Measurements from ENCODE around the gene RPL35. TPM values are rescaled to one million over a fixed set of nuclear protein-coding genes. Genes with fewer than 3 reads are reported as not detected.

Gene RPL35
- total RNA-seq, 4 donors from 2014 or later, result 913 to 5,275 (median 2,170) TPM

GRCh38 chr9:124860582-124861341 lies 995 bp downstream of the RPL35 start:
- TF ChIP-seq, protein P1, sequence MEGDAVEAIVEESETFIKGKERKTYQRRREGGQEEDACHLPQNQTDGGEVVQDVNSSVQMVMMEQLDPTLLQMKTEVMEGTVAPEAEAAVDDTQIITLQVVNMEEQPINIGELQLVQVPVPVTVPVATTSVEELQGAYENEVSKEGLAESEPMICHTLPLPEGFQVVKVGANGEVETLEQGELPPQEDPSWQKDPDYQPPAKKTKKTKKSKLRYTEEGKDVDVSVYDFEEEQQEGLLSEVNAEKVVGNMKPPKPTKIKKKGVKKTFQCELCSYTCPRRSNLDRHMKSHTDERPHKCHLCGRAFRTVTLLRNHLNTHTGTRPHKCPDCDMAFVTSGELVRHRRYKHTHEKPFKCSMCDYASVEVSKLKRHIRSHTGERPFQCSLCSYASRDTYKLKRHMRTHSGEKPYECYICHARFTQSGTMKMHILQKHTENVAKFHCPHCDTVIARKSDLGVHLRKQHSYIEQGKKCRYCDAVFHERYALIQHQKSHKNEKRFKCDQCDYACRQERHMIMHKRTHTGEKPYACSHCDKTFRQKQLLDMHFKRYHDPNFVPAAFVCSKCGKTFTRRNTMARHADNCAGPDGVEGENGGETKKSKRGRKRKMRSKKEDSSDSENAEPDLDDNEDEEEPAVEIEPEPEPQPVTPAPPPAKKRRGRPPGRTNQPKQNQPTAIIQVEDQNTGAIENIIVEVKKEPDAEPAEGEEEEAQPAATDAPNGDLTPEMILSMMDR (IDR thresholded peaks at IDR 0.05), result no peak
- no peak for TF ChIP-seq POLR2A (IDR thresholded peaks at IDR 0.05)
- DNase-seq, result no peak
- Histone ChIP-seq H3K27ac (peak overlapping the region; percentile 80 to 87), H3K4me1 (no peaks in the 10 kb centered on the region), H3K4me3 (peak overlapping the region; percentile 70 to 72), H3K27me3 (no peaks in the 10 kb centered on the region), H3K36me3 (no peaks in the 10 kb centered on the region), H3K9me3 (no peaks in the 10 kb centered on the region)
- intact Hi-C loops (cut with DNase I; ENCODE audit: low total_unique reads), result no loop called here

GRCh38 chr9:124859803-124860581 lies 1.8 kb downstream of the RPL35 start:
- Histone ChIP-seq H3K27me3 (no peaks in the 10 kb centered on the region), H3K4me3 (no peak overlapping the region), H3K27ac (no peak overlapping the region), H3K36me3 (no peaks in the 10 kb centered on the region), H3K9me3 (no peaks in the 10 kb centered on the region), H3K4me1 (no peaks in the 10 kb centered on the region)
- intact Hi-C loops (cut with DNase I; ENCODE audit: low total_unique reads), result no loop called here
- TF ChIP-seq, protein P1 (IDR thresholded peaks at IDR 0.05), result no peak
- TF ChIP-seq POLR2A (IDR thresholded peaks at IDR 0.05), result no peak
- no peak for DNase-seq

DNA sequence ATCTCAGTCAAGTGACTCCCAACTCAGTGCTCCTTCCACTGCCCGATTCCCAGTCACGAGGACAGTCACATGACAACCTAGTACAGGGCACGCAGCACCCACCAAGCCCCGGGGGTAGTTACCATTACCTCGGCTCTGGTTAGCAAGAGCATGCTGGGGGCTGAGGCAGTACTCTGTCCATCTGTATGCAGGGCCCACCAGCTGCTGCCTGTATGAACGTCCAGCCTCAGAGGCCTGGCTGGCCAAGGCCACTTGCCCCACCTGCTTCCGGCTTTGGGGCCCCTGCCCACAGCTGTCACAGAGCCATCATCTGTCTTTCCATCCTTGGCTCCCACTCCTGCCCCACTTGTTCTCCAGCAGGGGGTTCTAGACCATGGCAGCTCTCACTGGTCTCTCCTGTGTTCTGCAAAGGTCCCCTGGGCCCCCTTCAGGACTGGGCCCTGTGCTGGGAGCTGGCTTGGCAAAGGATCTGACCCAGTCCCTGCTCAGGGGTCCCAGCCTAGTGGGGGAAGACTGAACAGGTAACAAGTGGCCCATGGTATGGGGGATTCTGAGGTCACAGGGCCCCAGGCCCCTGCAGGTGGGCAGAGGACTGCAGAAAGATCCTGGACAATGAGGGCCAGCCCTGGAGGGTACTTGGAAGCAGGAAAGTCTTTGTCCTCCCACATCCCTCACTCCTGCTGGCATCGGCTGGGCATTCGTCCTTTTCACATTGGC lies 3.3 kb downstream of the RPL35 start:
- Histone ChIP-seq H3K36me3 (no peaks in the 10 kb centered on the region), H3K4me3 (no peak overlapping the region), H3K27ac (no peak overlapping the region), H3K27me3 (no peaks in the 10 kb centered on the region), H3K9me3 (no peaks in the 10 kb centered on the region), H3K4me1 (no peaks in the 10 kb centered on the region)
- no peak for DNase-seq
- intact Hi-C loops (cut with DNase I; ENCODE audit: low total_unique reads), result no loop called here
- no peak for TF ChIP-seq POLR2A (IDR thresholded peaks at IDR 0.05)
- TF ChIP-seq, protein P1 (IDR thresholded peaks at IDR 0.05), result no peak

DNA sequence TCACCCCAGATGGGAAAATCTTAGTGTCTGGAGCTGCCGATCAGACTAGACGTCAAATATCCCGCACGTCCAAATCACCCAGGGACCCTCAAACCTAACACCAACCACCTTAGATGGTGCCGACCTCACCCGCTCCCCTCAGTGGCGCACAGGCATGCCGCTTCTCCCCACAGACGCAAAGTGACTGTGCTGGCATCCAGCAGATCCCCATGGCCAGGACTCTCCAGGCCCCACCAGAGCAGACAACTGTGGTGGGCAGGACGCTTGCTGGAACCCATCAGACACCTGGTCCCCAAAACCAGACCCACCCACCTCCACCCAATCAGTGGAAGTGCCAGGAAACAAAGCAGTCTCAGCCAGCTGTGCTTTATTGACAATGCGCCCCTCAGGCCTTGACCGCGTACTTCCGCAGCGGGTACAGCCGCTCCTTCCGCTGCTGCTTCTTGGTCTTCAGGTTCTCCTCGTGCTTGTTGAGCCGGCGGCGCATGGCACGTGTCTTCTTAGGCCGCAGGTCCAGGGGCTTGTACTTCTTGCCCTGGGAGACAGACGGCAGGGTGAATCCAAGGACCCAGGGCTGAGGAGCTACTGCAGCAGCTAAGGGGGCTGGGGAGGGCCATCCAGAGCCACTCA lies 4.1 kb downstream of the RPL35 start:
- Histone ChIP-seq H3K9me3 (no peaks in the 10 kb centered on the region), H3K4me1 (no peaks in the 10 kb centered on the region), H3K36me3 (no peaks in the 10 kb centered on the region), H3K27ac (no peak overlapping the region), H3K4me3 (no peak overlapping the region), H3K27me3 (no peaks in the 10 kb centered on the region)
- intact Hi-C loops (cut with DNase I; ENCODE audit: low total_unique reads), result no loop called here
- TF ChIP-seq, protein P1 (IDR thresholded peaks at IDR 0.05), result no peak
- TF ChIP-seq POLR2A (IDR thresholded peaks at IDR 0.05), result no peak
- DNase-seq, result no peak
